ENCODE measurements around the gene MEIOSIN. TPM values are rescaled to one million over a fixed set of nuclear protein-coding genes. Genes with fewer than 3 reads are reported as not detected.
"Not testable (repeated sequence)": the region's sequence is repeated elsewhere in the genome, so short reads cannot be mapped to it uniquely, and the experiment has no call there.

Gene MEIOSIN
- total RNA-seq: not detected

- in situ Hi-C loops (cut with MboI; ENCODE audit: low pct_ligation_motif_present in 1 of 4, low pct_unique_long_range_greater_than_20kb in 1 of 4, low sequenced_read_pairs in 3 of 4) (no loop called here), intact Hi-C loops (cut with DNase I; ENCODE audit: low total_unique reads) (no loop called here)
- Histone ChIP-seq H3K4me1 (peaks cover 6 to 20% (median 14%) of the 10 kb centered on the region in 4 donors), H3K9me3 (no peaks in the 10 kb centered on the region), H3K36me3 (no peaks in the 10 kb centered on the region), H3K27me3 (no peaks in the 10 kb centered on the region), H3K4me3 (no peak within 1 kb of the TSS), H3K27ac (no peak within 1 kb of the TSS)
- WGBS, 2 donors (ENCODE audit: low coverage in 1 of 2): 95% methylated on average over 59 of the region's 59 CpGs; no CpG with 5 or more reads in 1 of the 2 donors
- peak; percentile 9 for DNase-seq
- TF ChIP-seq POLR2AphosphoS5 (IDR thresholded peaks at IDR 0.05) (no peak), CTCF (IDR thresholded peaks at IDR 0.05) (no peak), EP300 (IDR thresholded peaks at IDR 0.05; ENCODE audit: low read depth) (no peak), POLR2A (IDR thresholded peaks at IDR 0.05) (no peak)
These were observed at the start of gene MEIOSIN for GRCh38 chr19:45733160-45733810. MEIOSIN (plus strand) TSS chr19:45733439; CDS start chr19:45735377, 1,938 bp downstream.

GRCh38 chr19:45685045-45685444 is 48.2 kb upstream of the MEIOSIN start:
- peaks cover 3 to 13% (median 9%) of the 10 kb centered on the region in 4 donors for H3K4me1 ChIP-seq
- H3K4me3 ChIP-seq; DNase-seq; H3K27ac ChIP-seq; in situ Hi-C loops (cut with MboI; ENCODE audit: low pct_ligation_motif_present in 1 of 4, low pct_unique_long_range_greater_than_20kb in 1 of 4, low sequenced_read_pairs in 3 of 4); H3K9me3 ChIP-seq; H3K27me3 ChIP-seq; intact Hi-C loops (cut with DNase I; ENCODE audit: low total_unique reads): not testable (repeated sequence)
- 85 to 89% methylated on average over 7 to 11 of the region's 11 CpGs for WGBS, 2 donors (ENCODE audit: low coverage in 1 of 2)
- peaks cover 0 to 32% (median 12%) of the 10 kb centered on the region in 4 donors for H3K36me3 ChIP-seq

DNA sequence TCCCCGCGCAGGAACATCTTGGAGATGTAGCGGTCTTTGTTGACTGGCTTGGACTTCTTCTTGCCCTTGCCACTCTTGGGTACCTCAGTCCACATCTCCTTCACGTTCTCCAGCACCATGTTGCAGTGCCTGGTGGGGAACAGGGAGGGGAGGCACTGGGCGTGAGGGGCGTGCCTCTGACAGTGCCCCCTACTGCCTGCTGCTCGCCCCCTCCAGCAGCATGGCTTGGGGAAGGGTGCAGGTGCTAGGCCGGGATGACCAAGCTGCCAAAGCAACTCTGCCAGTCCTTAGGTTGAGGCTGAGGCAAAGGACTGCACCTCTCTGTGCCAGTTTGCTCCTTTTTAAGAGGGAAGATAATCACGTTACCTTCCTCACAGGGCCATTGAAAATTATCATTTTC is 45.6 kb upstream of the MEIOSIN start:
- in situ Hi-C loops (cut with MboI; ENCODE audit: low pct_ligation_motif_present in 1 of 4, low pct_unique_long_range_greater_than_20kb in 1 of 4, low sequenced_read_pairs in 3 of 4) (no loop called here), intact Hi-C loops (cut with DNase I; ENCODE audit: low total_unique reads) (no loop called here)
- DNase-seq: no peak
- peaks cover 0 to 32% (median 12%) of the 10 kb centered on the region in 4 donors for H3K36me3 ChIP-seq
- H3K4me3 ChIP-seq: no peak overlapping the region
- H3K27me3 ChIP-seq: no peaks in the 10 kb centered on the region
- TF ChIP-seq POLR2A (IDR thresholded peaks at IDR 0.05) (no peak), CTCF (IDR thresholded peaks at IDR 0.05) (no peak), EP300 (IDR thresholded peaks at IDR 0.05; ENCODE audit: low read depth) (no peak)
- peaks cover 0 to 11% (median 8%) of the 10 kb centered on the region in 4 donors for H3K4me1 ChIP-seq
- H3K27ac ChIP-seq: no peak overlapping the region
- 89% methylated on average over 6 of the region's 9 CpGs; no CpG with 5 or more reads in 1 of the 2 donors for WGBS, 2 donors (ENCODE audit: low coverage in 1 of 2)
- no peaks in the 10 kb centered on the region for H3K9me3 ChIP-seq

DNA sequence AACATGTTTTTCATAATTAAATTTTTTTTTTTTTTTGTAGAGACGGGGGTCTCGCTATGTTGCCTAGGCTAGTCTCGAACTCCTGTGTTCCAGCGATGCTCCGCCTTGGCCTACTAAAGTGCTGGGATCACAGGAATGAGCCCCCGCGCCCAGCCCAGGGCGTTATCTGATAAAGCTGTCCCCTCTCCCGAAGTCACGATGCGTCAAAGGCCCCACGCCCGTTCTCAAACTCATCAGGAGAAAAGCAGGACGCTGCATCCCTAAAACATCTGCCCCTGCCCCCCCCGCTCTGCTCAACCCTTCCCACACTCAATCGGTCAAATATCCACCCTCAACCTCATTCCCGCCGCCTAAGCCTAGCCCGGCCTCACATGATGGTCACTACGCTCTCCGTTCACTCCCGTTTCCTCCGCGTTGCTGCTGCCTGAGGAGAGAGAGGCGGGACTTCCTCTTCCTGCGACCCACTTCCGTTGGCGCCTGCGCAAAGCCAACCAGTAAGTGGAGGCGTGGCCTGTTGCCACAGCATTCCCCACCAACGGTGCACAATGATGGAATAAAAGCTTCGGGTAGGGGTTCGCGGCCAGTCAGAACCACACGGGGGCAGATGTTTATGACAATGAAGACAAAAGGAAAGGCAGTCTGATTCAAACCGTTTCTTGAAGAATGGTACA is 41.6 kb upstream of the MEIOSIN start, which contains the start of gene SNRPD2:
Gene SNRPD2 (minus strand): TSS at position 438 of the 671 bp plus-strand sequence. CDS start 65 bp downstream, at position 373.
- H3K27me3 ChIP-seq: no peaks in the 10 kb centered on the region
- intact Hi-C loops (cut with DNase I; ENCODE audit: low total_unique reads): no loop called here
- in situ Hi-C loops (cut with MboI; ENCODE audit: low pct_ligation_motif_present in 1 of 4, low pct_unique_long_range_greater_than_20kb in 1 of 4, low sequenced_read_pairs in 3 of 4): no loop called here
- H3K36me3 ChIP-seq: peaks cover 0 to 18% (median 8%) of the 10 kb centered on the region in 4 donors
- 0 to 1% methylated on average over 5 to 36 of the region's 36 CpGs for WGBS, 2 donors (ENCODE audit: low coverage in 1 of 2)
- H3K9me3 ChIP-seq: no peaks in the 10 kb centered on the region
- TF ChIP-seq POLR2A (IDR thresholded peaks at IDR 0.05) (peak; percentile 93), POLR2AphosphoS5 (IDR thresholded peaks at IDR 0.05) (peak; percentile 95 to 97 (median 96)), EP300 (IDR thresholded peaks at IDR 0.05; ENCODE audit: low read depth) (no peak), CTCF (IDR thresholded peaks at IDR 0.05) (peak in 1 of 5 experiments; percentile 8)
- DNase-seq: peak; percentile 95
- peak within 1 kb of the TSS; percentile 71 to 97 (median 90) for H3K4me3 ChIP-seq
- H3K27ac ChIP-seq: peak within 1 kb of the TSS; percentile 95 to 100 (median 97)
- H3K4me1 ChIP-seq: peaks cover 3 to 17% (median 10%) of the 10 kb centered on the region in 4 donors

All from transverse colon (tissue), 4 donors.